HL-60/S4 (cell line): ENCODE results near the gene KDM4B.
"Not testable (repeated sequence)": the region's sequence is repeated elsewhere in the genome, so short reads cannot be mapped to it uniquely, and the experiment has no call there.

Source experiments
- in situ Hi-C: fragments of 300-500 bp; cut with MboI; formaldehyde crosslinking; loops from 2 replicates; pipeline ENCODE4 v1.14.3; 2022; ENCODE audit warnings: low sequenced_read_pairs

KDM4B gene

DNA sequence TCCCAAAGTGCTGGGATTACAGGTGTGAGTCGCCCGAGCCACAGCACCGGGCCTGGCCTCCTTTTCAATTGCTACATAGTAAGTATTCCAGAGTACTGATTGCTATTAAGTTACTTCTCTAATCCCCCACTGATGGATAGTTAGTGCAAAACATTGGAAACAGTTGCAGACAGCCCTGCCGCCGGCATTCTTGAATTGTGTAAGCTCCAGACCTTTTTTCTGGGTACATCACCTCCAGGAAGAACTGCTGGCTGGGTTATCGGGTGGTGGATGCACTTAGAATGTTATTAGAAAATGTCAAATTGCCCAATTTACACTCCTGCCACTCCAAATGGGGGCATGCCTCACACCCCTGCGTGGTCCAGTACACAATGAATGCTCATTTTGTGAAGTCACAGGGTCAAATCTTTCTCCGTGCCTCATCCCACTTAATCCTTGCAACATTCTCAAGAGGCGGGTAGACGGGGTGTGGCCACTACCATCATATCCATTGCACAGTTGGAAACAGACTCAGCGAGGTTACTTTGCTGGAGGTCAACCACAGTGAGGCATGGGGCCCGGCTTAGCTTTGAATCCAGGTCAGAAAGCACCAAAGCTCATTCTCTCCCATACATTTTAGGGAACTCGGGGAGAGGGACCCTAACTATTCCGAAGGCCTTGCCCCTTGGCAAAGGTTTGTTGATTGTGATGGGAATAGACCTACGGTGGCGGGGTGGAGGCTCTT is 1.0 kb upstream of the KDM4B start:
- in situ Hi-C loops: no loop called here

DNA sequence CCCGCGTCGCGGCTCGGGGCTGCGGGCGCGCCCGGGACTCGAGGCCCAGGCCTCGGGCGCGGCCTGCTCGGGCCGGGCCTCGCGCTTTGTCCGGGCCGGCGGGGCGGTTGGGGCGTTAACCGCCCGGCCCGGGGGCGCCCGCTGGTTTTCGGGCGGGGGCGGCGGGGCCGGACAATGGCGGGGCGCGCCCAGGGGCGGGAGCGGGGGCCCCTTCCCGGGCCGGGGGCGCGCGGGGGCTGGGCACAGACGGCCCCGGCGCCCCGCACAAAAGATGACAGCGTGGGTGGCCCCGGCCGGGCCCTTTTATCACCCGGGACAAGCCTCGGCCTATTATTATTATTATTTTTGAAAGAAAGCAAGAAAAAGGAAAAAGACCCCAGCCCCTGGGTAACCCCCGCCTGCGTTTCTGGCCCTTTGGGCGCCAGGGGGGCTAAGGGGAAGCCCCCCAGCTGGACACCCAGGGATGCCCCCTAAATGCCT is 419 bp downstream of the KDM4B start:
- in situ Hi-C loops: no loop called here

DNA sequence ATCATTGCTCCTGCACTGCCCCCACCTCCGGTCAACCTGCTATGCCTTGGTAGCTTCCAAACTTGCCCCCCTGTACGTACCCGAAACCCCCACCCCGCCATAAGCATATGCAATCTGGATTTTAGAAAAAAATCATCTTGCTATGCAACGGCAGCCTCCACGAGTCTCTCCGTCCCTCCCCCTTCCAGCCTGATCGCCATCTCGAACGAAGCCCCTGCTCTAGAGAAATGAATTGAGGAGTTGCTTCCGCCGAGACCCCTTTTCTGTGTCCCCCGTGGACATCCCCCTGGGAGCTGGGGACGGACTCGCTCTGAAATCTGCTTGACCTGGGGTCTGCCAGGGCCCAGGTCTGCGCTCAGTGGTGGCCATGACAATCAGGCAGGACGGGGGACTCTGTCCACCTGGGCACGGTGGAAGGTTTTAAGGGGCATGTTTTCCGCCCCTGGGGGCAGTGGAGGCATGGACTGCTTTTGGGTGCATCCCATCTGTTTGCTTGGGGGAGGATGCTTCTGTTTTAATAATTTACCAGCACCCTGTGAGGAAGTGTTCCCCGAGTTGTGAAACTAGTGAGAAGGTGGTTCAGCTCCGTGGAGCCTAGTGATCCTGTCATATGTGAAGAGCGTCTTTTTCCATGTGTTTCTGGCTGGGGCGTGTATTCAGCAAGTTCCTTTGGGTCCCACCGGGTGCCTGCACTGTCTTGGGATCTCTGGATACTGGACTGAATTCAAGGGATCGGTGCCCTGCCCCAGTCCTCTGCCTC is 1.0 kb downstream of the KDM4B start:
- in situ Hi-C loops: no loop called here

DNA sequence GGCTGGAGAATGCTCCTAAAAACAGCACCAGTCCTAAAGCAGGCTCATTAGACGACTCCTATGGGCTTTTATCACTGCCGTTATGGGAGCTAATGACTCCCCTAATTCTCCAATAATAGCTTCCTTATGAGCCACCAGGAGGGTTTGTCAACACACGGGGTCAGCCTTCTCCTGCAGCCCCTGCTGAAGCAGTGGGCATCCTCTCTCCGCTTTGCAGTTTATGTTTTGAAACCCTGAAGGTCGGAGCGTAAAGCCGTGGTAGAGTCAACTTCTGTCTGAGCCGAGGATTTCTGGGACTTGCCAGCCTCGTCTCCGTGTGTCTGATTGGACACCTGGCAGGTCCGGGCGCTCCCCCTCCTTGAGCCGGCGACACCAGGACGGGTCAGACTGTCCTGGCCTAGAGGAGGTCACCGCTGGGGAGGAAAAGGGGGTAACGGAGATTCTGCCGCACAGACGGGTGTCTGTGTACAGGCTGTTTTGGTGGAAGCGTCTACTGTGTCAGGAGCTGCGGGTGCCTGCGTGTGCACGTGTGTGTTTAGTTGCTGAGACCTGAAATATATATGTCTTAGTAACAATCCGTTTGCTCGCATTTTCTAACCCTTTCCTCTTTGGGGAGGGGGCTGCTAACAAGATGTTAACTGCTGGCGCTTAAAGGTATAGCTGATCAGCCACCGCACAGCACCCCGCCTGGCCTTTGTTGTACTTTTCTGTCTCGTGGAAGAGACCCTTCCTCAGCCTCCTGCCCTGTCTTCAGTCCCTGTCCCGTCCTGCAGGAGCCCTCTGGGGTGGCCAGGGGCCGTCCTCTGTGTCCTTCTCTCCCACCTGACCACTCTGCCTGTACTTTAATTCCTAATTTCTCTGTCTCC is 1.9 kb downstream of the KDM4B start:
- in situ Hi-C loops: no loop called here

DNA sequence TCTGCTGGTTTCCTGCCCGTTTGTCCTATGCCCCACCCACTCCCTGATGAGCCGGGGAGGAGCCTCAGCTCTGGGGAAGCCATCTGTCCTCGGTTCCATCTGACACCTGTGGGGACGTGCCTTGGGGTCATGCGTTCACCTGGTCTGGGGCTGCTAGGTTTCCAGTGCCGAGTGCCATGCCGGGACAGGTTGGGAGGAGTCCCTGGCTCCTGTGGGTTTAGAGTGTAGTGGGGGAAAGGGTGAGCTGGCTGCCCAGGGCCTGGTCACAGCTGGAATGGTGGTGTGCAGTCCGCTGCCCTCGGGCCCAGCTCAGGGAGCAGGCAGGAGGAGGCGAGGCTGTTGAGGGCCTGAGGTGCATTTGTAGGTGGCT is 2.5 kb downstream of the KDM4B start:
- in situ Hi-C loops: no loop called here

DNA sequence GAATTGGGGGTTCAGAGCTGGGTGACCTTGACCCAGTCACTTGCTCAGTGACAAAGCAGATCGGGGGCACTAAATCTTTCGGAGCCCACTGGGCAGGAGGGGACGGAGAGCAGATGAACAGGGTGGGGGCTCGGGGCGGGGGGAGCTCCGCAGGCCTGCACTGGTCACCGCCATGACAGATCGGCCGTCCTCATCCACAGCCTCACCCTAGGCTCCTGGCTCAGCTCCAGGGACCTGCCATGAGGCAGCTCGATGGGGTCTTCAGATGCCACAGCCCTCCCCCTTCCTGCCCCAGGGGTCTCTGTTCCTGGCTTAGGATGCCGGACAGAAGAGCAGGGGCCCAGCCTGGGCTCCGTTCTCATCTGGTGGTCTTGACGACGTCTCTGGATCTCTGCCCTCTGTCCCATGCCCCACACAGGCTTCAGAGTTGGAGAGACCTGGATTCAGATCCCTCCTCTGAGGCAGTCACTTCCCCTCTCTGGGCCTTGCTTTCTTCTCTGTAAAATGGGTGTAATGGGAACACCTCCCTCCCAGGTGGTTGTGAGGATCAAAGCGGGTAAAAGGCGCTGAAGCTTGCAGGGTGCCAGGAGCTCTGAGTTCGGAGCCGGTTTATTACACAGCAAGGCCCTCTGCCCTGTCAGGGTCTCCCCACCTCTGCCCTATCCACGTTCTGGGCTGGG is 3.0 kb downstream of the KDM4B start:
- in situ Hi-C loops: no loop called here

DNA sequence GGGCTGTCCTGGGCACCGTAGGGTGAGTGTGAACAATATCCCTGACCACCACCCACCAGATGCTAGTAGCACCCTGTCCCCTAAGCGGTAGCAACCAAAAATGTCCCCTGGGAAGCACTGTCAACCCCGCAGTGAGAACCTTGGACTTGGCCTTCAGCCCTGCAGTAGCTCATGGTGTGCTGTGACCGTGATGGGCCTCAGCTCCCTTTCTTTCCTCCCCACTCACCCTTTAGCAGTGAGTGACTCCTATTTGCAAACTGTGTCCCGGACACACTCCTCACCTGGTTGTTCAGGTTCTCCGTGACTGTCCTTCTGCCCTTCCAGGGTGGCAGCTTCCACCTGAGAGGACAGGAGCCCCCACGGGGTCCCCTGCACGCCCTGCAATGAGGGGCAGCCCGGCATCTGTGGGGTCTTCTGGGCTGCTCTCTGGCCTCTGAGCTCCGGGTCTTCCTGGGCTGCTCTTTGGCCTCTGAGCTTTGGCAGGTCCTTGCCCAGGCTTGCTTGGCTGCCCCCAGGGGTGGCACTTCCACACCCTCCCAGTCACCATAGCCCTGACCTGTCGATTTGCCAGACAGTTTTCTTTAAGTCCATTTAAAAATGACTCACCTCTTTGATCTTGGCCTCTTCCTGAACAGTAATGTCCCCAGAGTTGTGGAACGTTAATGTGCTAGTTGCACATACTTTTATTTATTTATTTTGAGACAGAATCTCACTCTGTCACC is 3.8 kb downstream of the KDM4B start:
- in situ Hi-C loops: no loop called here

DNA sequence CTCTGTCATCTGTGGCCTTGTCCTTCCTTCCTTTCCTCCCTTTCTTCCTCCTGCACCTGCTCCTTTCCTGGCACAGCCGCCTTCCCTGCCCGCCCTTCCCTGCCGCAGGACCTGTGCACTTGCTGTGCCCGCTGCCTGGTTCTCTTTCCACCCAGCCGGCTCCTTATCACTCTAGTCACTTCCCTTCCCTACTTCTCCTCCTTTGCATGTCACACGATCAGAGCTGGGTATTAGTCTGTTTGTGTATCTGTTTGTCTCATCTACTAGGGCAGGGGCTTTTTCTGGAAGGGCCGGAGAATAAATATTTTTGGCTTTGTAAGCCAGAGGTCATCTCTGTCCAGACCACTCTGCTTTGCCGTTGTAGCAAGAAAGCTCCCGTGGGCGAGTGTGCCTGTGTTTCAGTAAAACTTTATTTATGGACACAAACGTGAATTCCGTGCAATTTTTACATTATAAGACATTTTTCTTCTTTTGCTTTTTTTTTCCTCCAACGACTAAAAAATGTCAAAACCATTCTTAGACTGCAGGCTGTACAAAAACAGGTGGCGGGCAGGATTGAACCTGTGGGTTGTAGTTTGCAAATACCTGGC is 6.1 kb downstream of the KDM4B start:
- in situ Hi-C loops: no loop called here

DNA sequence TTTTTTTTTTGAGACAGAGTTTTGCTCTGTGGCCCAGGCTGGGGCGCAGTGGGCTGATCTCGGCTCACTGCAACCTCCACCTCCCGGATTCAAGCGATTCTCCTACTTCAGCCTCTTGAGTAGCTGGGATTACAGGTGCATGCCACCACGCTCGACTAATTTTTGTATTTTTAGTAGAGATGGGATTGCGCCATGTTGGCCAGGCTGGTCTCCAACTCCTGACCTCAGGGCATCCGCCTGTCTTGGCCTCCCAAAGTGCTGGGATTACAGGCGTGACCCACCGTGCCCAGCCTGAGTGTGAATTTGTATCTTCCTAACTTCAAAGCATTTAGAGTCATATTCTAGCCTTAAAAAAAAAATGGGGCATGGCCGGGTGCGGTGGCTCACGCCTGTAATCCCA is 6.7 kb downstream of the KDM4B start:
- in situ Hi-C loops: not testable (repeated sequence)

DNA sequence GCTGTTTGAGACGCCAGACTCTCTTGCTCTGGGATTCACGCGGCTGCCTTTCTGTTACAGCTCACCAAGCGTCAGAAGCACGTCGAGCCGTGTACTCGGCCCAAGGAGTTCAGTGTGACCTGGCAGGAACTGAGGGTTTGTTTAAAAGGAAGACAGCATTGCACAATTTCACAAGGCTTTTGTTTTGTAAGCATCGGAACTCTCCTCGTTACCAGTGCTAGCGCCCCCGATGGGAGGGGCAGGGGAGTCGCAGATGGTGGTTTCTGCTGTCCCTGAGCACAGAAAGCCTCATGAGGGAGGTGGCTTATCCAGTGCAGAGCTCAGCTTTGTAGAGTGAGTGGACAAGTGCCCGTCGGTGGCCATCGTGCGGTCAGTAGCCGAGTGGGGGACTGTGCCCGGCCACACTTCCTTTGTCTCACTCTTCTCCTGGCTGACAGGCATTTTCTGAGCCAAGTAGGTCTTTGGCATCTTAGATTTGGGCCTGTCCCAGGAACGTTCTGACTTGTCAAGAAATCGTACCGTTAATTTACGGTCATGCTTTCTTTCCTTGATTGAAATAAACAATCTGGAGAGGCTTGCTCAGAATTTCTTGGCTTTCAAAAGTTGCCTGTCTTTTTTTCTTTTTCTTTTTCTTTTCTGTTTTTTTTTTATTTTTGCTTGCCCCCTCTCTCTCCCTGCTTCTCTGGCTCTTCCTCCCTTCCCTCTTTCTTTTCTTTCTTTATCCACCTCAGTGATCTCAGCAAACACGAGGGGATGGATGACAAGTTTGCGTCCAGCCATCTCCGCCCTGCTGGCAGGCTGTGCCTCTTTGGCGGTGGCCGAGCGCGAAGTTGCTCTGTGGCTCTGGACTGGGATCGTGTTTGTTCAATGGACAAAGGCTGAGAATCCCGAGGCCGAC is 7.7 kb downstream of the KDM4B start:
- in situ Hi-C loops: no loop called here

DNA sequence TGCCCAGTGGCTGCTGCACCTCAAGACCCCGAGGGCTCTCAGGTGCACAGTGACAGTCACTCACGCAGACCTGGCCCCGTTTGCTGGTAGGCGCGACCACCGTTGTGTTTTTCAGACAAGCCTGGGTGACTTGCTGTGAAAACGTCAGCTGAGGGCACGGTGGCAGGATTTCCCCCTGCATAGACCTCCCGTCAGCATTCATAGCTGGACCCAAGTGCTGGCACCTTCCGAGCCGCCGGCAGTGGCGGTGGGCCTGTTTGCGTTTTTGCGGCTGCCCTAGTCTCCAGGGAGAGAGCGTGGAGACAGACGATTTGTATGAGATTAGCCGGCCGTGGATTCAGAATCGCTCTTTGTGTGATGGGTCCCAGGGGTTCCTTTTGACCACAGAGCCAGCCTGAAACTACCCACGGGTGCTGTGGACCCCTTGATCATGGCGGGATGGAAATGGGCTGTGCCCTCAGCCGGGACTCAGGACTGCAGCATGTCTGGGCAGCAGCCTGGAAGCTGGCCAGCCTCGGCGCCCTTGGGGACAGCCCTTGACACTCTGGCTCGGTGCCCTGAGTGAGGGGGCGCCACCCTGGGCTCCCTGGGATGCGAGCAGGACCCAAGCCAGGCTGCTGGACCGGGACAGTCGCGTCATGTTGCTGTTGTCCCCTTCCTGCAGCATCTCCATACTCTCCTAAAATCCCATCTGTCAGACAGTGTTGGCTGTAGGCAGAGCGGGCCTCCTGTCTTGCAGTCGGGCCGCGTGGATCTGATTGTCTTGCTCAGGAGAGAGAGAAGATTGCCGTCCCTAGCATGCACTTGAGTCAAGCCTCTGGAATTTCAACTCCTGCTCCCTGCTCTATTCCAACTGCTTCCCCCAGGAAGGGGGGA is 8.6 kb downstream of the KDM4B start:
- in situ Hi-C loops: no loop called here

DNA sequence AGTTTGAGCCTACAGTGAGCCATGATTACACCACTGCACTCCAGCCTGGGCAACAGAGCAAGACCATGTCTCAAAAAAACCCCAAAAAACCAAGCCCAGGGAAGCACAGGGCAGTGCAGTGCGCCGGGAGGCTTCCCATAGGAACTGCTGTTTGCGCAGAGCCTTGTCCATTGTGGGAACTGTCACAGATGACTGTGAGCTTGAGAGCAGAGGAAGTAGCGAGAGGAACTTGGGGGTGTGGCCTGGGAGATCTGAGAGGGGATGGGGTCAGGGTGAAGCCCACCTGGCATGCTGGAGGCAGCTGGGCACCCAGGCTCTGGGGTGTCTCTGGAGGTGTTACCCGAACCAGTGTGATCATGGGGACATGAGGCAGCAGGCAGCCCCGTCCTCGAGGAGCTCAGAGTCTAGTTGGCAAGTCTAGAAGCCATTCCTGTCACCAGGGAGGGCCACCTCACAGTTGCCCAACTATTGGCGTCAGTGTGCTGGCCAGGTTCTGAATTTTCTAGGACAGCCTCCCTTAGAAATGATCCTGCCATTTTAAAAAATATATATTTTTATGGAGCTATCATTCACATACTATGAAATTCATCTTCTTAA is 10.4 kb downstream of the KDM4B start:
- in situ Hi-C loops: no loop called here

DNA sequence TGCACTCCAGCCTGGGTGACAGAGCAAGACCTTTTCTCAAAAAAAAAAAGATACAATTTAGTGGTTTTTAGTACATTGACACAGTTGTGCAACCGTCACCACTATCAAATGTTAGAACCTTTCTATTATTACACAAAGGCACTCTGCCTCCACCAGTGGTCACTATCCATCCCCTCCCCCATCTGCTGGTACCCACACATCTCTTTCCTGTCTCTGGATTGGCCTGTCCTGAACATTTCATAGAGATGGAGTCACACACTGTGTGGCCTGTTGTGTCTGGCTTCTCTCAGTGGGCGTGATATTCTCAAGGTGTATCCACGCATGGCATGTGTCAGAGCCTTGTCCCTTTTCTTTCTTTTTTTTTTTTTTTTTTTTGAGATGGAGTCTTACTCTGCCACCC is 11.2 kb downstream of the KDM4B start:
- in situ Hi-C loops: no loop called here

DNA sequence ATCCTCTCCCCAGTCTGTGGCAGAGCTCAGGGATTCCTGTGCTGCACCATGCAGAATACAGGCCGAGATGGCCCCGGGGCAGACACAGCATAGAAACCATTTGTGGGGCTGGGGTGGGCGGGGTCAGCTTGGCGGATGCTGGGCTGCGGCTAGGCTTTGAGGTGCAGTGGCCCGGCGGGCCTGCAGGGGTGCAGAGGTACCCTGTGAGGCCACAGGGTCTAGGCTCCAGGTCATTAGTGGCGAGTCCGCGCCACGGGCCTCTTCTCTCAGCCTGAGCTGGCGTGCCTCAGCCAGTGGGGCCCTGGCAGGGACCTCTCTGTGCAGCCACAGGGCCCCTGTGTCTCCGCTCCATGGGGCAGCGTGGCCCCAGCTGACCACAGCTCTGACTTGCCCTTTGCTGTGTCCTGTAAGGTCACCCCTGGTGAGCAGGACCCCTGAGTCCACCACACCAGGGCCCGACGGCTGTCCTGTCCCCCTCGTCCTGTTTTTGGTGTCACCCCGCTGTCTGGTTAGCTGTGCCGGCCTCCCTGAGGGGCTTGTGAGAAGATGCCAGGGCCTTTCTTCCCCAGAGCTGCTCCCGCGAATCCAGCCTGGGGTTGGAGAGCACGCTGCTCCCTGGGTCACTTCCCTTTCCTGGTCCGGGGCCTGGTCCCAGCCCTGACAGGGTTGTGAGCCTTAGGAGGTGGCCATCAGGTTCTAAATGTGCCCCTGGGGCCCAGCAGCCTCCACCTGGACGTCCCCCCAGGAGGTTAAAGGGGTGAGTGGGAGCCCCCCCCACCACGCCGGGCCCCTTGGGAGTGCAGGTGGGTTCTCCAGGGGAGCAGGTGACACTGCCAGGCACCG is 12.1 kb downstream of the KDM4B start:
- in situ Hi-C loops: no loop called here

DNA sequence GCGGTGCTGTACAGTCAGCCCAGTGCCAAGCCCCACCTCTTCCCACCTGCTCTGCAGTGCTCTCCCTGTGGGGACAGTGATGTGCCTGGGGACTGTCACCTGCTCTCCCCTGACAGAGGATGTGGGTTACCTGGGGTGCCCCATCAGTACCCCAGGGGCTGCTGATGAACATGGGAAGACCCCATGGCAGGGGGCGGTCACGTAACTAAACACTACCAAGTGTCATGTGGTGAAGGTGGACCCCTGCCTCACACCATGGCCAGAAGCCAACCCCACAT is 12.7 kb downstream of the KDM4B start:
- in situ Hi-C loops: no loop called here

DNA sequence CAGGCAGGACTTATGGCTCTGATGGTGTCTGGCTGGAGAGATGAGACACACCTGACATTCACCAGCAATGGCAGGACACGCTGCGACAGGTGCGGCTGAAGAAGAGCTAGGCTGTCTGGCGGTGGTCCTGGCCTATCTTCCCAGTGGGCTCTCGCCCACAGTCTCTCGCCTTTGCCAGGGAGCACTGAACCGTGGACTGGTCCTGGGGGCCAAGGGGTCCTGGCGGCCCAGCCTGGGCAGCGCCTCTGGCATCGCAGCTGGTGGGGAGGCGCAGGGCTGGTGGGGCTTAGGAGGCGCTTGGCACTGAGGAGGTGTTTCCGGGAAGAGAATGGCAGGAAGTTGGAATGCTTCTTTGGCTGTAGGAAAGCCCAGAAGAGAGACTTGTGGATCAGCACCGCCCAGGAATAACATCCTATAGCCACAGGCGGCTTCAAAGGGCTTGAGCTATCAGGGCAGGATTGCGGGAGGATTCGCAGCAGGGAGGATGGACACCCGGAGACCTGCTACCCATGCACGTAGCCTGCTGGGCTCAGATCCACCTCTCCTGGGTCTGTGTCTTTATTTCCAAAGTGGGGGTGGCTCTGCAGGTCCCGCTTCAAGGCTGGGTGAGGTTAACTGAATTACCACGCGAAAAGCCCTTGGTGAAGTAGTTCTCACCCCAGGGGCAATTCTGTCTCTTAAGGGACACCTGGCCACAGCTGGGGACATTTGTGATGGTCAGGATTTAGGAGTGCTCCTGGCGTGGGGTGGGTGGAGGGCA is 14.6 kb downstream of the KDM4B start:
- in situ Hi-C loops: no loop called here

DNA sequence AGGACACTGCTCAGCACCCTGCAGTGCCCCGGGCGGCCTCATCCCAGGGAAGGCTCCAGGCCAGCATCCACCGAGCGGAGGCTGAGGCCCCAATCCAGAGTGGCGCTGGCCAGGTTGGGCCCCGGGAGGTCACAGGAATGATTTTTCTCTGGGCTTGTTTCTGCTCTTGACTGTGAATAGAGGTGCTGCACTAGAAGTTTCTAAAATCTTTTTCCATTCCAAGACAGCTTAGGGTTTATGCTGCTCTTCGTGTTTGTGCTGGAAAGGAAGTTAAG is 15.1 kb downstream of the KDM4B start:
- in situ Hi-C loops: no loop called here
